Skeletal muscle satellite cell (primary cell): ENCODE data around the gene SDK1.

Source experiments
- H3K27me3 ChIP-seq: 2 replicates; pipeline ENCODE4 v1.7.0; 2013; ENCODE audit warnings: low read length; ENCODE audit not compliant: control insufficient read depth, insufficient read depth
- H3K36me3 ChIP-seq: 2 replicates; pipeline ENCODE4 v1.7.0; 2013; ENCODE audit warnings: mild to moderate bottlenecking, control low read depth, low read length; ENCODE audit not compliant: insufficient read depth
- H3K4me1 ChIP-seq: 2 replicates; pipeline ENCODE4 v1.7.0; 2013; ENCODE audit warnings: low read length; ENCODE audit not compliant: control insufficient read depth, insufficient read depth
- H3K4me2 ChIP-seq: 2 replicates; pipeline ENCODE4 v1.7.0; 2013; ENCODE audit warnings: mild to moderate bottlenecking, low read length
- H3K4me3 ChIP-seq: 2 replicates; pipeline ENCODE4 v1.7.0; 2013; ENCODE audit warnings: low read length
- H3K9ac ChIP-seq: 2 replicates; pipeline ENCODE4 v1.7.0; 2013; ENCODE audit warnings: mild to moderate bottlenecking, low read depth, low read length, moderate library complexity
- H3K9me3 ChIP-seq: replicated peaks from 2 replicates; pipeline ENCODE4 v1.7.0; 2013; ENCODE audit warnings: mild to moderate bottlenecking, control low read depth, low read length

SDK1 gene

GRCh38 chr7:4156190-4156589 lies 855.1 kb downstream of the SDK1 start:
- Histone ChIP-seq H3K4me3 (no peak overlapping the region), H3K9me3 (no peaks in the 10 kb centered on the region), H3K27me3 (no peaks in the 10 kb centered on the region), H3K36me3 (no peaks in the 10 kb centered on the region), H3K9ac (no peak overlapping the region), H3K4me1 (peaks cover 5% of the 10 kb centered on the region), H3K4me2 (no peak overlapping the region)

DNA sequence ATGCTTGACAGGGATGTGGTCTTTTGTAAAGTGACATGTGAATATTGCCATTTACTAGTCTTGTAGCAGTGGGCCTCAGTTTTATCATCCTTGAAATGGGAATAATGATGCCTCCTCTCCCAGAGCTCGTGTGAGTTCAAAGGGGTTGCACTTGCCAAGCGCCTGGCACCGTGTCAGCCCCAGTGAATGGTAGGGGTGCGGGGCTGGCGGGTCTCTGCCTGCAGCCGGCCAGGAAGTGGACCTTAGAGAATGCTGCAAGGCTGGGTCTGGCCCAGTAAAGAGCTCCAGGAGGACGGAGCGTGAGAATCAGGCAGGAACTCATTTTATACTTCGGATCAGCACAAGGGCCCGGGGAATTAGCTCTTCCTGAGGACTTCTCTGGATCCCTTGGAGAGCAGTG lies 856.6 kb downstream of the SDK1 start:
- Histone ChIP-seq H3K4me3 (no peak overlapping the region), H3K4me1 (peaks cover 5% of the 10 kb centered on the region)

GRCh38 chr7:4158441-4159153 lies 857.5 kb downstream of the SDK1 start:
- no peak overlapping the region for H3K4me3 ChIP-seq
- H3K9me3 ChIP-seq, result no peaks in the 10 kb centered on the region
- peaks cover 5% of the 10 kb centered on the region for H3K4me1 ChIP-seq
- no peaks in the 10 kb centered on the region for H3K36me3 ChIP-seq
- H3K9ac ChIP-seq, result no peak overlapping the region
- no peaks in the 10 kb centered on the region for H3K27me3 ChIP-seq
- no peak overlapping the region for H3K4me2 ChIP-seq

More for the DNA sequence above, 856.6 kb downstream of the SDK1 start:
- H3K36me3 ChIP-seq, result no peaks in the 10 kb centered on the region
- no peaks in the 10 kb centered on the region for H3K9me3 ChIP-seq
- no peaks in the 10 kb centered on the region for H3K27me3 ChIP-seq
- H3K4me2 ChIP-seq, result no peak overlapping the region
- no peak overlapping the region for H3K9ac ChIP-seq

DNA sequence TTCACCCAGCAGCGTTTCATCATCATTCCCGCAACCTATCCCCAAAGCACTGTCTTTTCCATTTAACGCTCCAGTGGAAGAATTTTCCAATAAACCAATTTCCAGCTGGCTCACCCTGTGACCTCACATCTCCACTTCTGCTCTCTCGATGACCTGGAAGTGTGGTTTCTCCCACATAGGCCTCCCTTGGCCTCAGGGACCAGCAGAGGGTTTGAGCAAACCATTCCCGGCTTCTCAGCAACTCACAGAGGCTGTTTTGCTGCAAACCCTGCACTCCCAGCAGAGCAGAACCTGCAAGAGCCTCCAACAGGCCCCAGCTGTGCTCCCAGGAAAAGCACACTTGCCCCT lies 858.1 kb downstream of the SDK1 start:
- peaks cover 5% of the 10 kb centered on the region for H3K4me1 ChIP-seq
- H3K36me3 ChIP-seq, result no peaks in the 10 kb centered on the region
- H3K4me3 ChIP-seq, result no peak overlapping the region
- H3K4me2 ChIP-seq, result no peak overlapping the region
- no peaks in the 10 kb centered on the region for H3K9me3 ChIP-seq
- no peak overlapping the region for H3K9ac ChIP-seq
- H3K27me3 ChIP-seq, result no peaks in the 10 kb centered on the region

DNA sequence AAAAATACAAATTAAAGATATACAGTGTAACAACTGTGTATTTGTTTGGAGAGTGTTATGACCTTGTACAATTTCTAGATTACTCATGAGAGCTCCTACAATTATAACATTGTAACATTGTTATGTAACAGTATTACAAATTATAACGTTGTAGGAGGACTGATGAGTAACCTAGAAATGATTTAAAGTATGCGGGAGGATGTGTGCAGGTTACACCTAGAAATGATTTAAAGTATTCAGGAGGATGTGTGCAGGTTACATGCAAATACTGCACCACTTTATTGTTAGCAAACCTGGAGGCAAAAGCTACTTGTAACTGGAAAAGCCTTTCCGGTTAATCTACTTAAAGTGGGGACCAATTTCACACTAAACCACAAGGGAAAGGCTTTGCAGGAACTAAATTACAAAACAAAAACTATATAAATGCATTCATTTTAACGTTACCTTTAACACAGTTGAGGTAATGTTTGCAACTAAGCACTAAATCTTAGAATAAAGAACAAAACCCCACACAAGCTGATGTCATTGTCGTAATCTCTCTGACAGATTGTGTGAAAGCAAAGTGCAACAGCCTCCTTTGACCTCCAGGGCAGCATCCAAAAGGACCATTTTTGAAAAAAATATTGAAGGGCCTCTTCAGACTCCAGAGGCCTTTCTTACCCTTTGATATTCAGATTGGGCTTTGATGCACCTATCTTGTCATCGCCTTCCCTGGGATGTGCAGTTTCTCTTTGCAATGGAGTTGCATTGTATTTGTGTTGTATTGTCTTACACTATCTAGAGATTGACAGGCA lies 858.9 kb downstream of the SDK1 start:
- Histone ChIP-seq H3K4me1 (peaks cover 5% of the 10 kb centered on the region), H3K27me3 (no peaks in the 10 kb centered on the region), H3K9ac (no peak overlapping the region), H3K4me3 (no peak overlapping the region), H3K36me3 (no peaks in the 10 kb centered on the region), H3K4me2 (no peak overlapping the region), H3K9me3 (no peaks in the 10 kb centered on the region)

GRCh38 chr7:4162884-4163564 lies 862.0 kb downstream of the SDK1 start:
- H3K9ac ChIP-seq, result no peak overlapping the region
- no peaks in the 10 kb centered on the region for H3K9me3 ChIP-seq
- H3K27me3 ChIP-seq, result no peaks in the 10 kb centered on the region
- peaks cover 5% of the 10 kb centered on the region for H3K4me1 ChIP-seq
- H3K4me2 ChIP-seq, result no peak overlapping the region
- no peak overlapping the region for H3K4me3 ChIP-seq
- no peaks in the 10 kb centered on the region for H3K36me3 ChIP-seq

DNA sequence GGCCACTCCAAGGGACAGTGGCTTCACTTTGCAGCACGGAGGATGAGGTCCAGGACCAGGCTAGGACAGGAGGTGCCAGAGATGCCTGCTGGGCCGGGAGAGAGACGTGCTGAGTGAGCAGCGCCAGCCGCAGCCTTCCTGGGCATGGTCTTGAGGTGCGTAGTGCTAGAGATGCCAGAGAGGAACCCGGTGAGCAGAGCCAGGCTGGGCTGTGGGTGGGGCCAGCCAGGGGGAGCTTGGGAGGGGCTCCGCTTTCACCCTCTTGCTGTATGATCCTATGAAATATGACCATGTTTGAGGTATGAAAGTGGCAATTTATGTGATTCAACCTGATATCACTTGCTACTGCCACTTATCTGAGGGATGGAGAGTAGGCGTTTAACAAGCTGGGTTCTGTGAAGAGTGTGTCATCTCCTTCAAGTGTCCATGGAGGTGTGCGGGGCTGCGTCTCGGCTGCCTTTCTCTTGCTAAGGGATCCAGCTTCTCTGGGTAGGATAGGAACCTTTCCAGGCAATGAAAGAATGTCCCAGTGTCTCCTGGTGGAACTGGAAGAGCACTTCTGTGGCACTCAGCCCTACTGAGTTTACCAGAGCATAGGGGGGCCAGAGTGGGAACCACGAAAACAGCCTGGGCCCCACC lies 862.6 kb downstream of the SDK1 start:
- H3K27me3 ChIP-seq, result no peaks in the 10 kb centered on the region
- no peaks in the 10 kb centered on the region for H3K9me3 ChIP-seq
- H3K36me3 ChIP-seq, result no peaks in the 10 kb centered on the region
- H3K4me2 ChIP-seq, result no peak overlapping the region
- no peak overlapping the region for H3K4me3 ChIP-seq
- H3K9ac ChIP-seq, result no peak overlapping the region
- peaks cover 5% of the 10 kb centered on the region for H3K4me1 ChIP-seq

DNA sequence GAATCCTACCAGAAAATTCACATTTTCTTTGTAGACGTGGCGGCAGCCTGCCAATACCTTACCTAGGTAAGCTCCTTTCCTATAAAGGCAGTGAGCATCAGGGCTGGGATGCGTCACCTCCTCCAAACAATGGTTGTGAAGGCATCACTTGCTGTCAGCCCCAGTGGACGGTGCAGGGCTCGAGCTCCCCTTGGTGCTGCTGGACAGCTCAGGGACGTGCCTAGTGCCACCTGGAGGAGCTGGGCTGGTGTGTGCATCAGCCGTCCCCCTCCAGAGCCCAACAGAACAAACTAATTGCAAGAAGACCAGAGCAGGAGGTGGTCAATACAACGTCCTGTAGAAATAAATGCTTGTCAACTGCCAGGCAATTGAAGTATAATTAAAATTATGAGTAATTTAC lies 863.5 kb downstream of the SDK1 start:
- Histone ChIP-seq H3K9me3 (no peaks in the 10 kb centered on the region), H3K9ac (no peak overlapping the region), H3K4me3 (no peak overlapping the region), H3K4me1 (peaks cover under 1% of the 10 kb centered on the region), H3K36me3 (no peaks in the 10 kb centered on the region), H3K27me3 (no peaks in the 10 kb centered on the region), H3K4me2 (no peak overlapping the region)

GRCh38 chr7:4166340-4166739 lies 865.3 kb downstream of the SDK1 start:
- no peak overlapping the region for H3K9ac ChIP-seq
- H3K9me3 ChIP-seq, result no peaks in the 10 kb centered on the region
- H3K27me3 ChIP-seq, result no peaks in the 10 kb centered on the region
- no peaks in the 10 kb centered on the region for H3K4me1 ChIP-seq
- no peaks in the 10 kb centered on the region for H3K36me3 ChIP-seq
- no peak overlapping the region for H3K4me3 ChIP-seq
- no peak overlapping the region for H3K4me2 ChIP-seq

DNA sequence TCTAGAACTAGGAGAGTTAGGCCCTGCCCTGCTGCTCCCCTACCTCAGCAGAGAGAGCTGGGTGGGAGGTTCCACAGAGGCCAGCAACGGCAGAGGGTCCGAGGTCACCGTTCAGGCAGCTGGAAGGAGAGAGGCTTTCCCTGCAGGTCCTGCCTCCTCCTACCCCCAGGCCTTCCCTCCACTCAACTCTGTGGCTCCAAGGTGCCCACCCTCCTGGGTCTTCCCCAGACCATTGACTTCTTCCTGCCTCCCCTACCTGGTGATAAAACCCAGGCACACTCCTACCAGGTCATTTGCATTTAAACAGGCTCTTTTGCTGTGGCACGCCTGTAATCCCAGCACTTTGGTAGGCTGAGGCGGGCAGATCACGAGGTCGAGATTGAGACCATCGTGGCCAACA lies 865.8 kb downstream of the SDK1 start:
- Histone ChIP-seq H3K9ac (no peak overlapping the region), H3K4me2 (no peak overlapping the region), H3K9me3 (no peaks in the 10 kb centered on the region), H3K4me3 (no peak overlapping the region), H3K4me1 (no peaks in the 10 kb centered on the region), H3K36me3 (no peaks in the 10 kb centered on the region), H3K27me3 (no peaks in the 10 kb centered on the region)

DNA sequence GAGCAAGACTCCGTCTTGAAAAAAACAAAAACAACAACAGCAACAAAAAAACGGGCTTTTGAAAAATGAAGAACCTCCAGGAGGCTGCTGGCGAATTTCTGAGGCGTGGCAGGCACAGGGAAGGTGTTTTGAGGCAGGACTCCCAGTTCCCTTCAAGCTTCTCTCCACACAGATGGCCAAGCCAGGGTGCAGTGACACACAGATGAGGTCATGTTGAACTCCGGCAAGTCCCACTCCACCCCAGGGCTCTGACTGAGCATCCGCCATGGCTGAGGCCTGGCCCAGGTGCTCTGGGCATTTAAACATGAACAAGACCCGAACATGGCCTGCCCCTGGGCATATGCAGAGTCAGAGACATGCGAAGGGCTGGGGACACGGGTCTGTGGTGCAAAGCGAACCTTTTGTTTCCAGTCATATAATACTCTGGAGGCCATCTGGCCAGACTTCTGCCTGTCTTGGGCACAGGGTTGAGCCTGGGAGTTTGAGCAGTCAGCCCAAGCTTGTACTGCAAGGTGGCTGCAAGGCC lies 866.4 kb downstream of the SDK1 start:
- no peaks in the 10 kb centered on the region for H3K9me3 ChIP-seq
- no peaks in the 10 kb centered on the region for H3K36me3 ChIP-seq
- H3K27me3 ChIP-seq, result no peaks in the 10 kb centered on the region
- H3K4me1 ChIP-seq, result no peaks in the 10 kb centered on the region
- H3K4me2 ChIP-seq, result no peak overlapping the region
- no peak overlapping the region for H3K4me3 ChIP-seq
- H3K9ac ChIP-seq, result no peak overlapping the region
